Measurements from ENCODE around the gene RBM4B.

- TF ChIP-seq CTCF (IDR thresholded peaks at IDR 0.05), result no peak
- TF ChIP-seq POLR2A (IDR thresholded peaks at IDR 0.05), result no peak
Observed at GRCh38 chr11:66698491-66698890, 20.8 kb upstream of the RBM4B start.

All from upper lobe of left lung (tissue), 4 donors.